Activated gamma-delta T cell treated with anti-CD3 and anti-CD28 coated beads, Interleukin-2, amount 50 U/mL, for 16 hours (primary cell): ENCODE results near the gene SALL3.

Source experiments
- DNase-seq: peaks from one replicate; pipeline ENCODE4 v3.0.0-alpha.2; 2020; ENCODE audit warnings: low read depth

SALL3 gene

GRCh38 chr18:78980777-78981380 is 1.3 kb downstream of the SALL3 start:
- no peak for DNase-seq

DNA sequence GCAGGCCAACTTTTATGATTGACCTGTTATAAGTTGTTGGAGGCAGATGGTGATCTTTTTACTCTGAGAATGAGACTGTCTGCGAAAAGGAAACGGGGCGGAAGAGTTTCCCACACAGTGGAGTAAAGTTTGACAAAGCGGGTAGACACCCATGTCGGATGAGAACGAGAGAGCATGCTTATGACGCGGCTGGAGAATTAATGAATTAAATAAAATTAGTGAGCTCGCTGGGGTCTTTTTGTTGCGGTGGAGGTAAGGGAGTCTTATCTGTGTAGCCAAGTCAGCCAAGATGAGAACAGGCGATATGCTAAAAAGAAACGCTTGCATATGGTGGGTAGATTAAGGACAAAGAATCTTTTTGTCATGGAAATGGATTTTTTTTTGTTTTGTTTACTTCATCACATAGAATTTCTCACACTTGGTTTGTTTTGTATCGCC is 1.8 kb downstream of the SALL3 start:
- no peak for DNase-seq

DNA sequence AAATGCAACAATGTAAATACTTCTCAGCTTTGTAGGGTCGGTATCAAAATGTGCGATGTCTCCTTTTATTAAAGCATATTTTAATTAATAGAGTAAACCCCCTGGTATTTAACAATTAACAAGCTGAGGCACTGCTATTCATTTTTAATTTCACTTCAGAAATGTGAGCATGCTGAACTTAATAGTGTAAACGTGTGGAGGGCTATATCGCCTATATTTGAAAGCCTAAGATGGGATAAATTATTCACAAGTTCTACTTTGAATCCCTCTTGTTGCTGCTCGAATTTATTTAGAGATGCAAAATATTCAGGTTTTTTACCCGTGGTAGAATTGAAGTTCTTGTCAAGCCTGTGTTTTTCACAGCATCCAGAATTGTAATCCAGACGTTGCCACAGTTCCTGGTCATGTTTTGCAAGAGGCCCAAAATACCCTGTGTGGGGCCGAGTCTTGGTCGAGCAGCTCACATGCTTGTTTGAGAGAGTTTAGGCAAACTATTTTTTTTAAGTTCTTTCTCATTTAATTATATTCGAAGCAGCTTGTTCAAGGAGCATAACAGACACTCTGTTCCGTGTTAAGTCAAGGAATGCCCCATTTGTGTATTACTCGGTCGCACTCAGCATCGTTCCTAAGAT is 2.5 kb downstream of the SALL3 start:
- DNase-seq, result no peak

DNA sequence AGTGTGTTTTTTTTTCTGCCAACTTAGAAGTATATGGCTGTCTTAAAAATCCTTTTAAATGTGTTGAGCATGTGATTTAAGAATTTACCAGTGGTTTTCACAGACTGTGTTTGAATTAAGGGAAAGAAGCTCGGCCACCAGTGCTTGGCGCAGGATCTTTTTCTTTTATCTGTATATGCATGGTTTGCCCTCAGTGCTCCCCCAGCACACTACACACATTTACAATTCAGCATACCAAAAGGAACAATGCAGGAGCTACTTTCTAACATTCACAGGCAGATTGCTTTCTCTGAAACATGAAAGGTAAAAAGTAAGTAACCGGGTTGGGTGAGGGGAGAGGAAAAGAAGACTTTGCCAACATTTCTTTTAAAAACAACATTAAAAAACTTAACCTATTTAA is 3.9 kb downstream of the SALL3 start:
- DNase-seq, result no peak

GRCh38 chr18:78984941-78985784 is 5.5 kb downstream of the SALL3 start:
- no peak for DNase-seq

DNA sequence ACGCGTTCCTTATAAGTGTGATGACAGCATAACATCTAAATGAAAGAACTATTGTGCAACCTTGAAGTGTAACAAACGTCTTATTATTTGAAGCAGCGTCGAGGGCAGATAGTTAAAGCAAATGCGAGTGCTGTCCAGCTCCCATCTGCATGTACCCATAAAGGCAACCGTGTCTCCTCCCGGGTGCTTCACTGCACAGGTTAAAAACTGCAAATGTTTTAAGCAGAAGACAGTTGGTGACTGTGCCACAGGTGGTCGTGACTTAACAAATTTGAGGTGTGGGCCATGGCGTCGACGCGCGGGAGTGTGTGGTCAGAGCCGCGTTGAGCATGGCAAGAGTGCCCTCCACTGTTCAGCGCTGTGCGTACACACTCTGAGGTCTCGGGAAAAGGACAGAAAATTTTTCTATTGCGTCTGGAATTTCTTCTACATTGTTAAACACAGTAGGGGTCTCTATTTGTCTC is 6.4 kb downstream of the SALL3 start:
- DNase-seq, result no peak

GRCh38 chr18:78991446-78991845 is 11.8 kb downstream of the SALL3 start:
- DNase-seq, result no peak

DNA sequence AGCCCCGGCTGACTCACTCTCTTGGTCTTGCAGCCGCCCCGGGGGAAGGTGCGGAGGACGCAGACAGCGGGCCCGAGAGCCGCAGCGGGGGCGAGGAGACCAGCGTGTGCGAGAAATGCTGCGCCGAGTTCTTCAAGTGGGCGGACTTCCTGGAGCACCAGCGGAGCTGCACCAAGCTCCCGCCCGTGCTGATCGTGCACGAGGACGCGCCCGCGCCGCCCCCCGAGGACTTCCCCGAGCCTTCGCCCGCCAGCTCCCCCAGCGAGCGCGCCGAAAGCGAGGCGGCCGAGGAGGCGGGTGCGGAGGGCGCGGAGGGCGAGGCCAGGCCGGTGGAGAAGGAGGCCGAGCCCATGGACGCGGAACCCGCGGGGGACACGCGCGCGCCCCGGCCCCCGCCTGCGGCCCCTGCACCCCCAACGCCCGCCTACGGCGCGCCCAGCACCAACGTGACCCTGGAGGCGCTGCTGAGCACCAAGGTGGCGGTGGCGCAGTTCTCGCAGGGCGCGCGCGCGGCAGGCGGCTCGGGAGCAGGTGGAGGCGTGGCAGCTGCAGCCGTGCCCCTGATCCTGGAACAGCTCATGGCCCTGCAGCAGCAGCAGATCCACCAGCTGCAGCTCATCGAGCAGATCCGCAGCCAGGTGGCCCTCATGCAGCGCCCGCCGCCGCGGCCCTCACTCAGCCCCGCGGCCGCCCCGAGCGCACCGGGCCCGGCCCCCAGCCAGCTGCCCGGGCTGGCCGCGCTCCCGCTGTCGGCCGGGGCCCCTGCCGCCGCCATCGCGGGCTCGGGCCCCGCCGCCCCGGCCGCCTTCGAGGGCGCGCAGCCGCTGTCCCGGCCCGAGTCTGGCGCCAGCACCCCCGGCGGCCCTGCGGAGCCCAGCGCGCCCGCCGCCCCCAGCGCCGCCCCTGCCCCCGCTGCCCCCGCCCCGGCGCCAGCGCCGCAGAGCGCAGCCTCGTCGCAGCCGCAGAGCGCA is 12.7 kb downstream of the SALL3 start:
- DNase-seq, result no peak

GRCh38 chr18:78993014-78993926 is 13.7 kb downstream of the SALL3 start:
- DNase-seq, result no peak

DNA sequence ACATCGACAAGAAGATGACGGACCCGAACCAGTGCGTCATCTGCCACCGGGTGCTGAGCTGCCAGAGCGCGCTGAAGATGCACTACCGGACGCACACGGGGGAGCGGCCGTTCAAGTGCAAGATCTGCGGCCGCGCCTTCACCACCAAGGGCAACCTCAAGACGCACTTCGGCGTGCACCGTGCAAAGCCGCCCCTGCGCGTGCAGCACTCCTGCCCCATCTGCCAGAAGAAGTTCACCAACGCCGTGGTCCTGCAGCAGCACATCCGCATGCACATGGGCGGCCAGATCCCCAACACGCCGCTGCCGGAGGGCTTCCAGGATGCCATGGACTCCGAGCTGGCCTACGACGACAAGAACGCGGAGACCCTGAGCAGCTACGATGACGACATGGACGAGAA is 14.4 kb downstream of the SALL3 start:
- no peak for DNase-seq

DNA sequence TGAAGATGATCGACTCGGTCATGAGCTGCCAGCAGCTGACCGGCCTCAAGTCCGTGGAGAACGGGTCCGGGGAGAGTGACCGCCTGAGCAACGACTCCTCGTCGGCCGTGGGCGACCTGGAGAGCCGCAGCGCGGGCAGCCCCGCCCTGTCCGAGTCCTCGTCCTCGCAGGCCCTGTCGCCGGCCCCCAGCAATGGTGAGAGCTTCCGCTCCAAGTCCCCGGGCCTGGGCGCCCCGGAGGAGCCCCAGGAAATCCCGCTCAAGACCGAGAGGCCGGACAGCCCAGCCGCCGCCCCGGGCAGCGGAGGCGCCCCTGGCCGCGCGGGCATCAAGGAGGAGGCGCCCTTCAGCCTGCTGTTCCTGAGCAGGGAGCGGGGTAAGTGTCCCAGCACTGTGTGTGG is 14.9 kb downstream of the SALL3 start:
- DNase-seq, result no peak

DNA sequence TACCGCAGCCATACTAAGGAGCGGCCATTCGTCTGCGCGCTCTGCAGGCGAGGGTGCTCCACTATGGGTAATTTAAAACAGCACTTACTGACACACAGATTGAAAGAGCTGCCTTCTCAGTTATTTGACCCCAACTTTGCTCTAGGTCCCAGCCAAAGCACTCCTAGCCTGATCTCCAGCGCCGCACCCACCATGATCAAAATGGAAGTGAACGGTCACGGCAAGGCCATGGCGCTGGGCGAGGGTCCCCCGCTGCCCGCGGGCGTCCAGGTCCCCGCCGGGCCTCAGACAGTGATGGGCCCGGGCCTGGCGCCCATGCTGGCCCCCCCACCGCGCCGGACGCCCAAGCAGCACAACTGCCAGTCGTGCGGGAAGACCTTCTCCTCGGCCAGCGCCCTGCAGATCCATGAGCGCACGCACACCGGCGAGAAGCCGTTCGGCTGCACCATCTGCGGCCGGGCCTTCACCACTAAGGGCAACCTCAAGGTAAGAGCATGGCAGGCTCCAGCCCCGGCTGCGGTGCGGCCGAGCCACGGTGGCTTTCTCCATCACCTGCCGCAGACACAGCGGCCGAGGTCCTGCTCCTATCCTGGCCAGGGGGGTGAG is 15.5 kb downstream of the SALL3 start:
- no peak for DNase-seq

GRCh38 chr18:78995740-78996395 is 16.2 kb downstream of the SALL3 start:
- no peak for DNase-seq

DNA sequence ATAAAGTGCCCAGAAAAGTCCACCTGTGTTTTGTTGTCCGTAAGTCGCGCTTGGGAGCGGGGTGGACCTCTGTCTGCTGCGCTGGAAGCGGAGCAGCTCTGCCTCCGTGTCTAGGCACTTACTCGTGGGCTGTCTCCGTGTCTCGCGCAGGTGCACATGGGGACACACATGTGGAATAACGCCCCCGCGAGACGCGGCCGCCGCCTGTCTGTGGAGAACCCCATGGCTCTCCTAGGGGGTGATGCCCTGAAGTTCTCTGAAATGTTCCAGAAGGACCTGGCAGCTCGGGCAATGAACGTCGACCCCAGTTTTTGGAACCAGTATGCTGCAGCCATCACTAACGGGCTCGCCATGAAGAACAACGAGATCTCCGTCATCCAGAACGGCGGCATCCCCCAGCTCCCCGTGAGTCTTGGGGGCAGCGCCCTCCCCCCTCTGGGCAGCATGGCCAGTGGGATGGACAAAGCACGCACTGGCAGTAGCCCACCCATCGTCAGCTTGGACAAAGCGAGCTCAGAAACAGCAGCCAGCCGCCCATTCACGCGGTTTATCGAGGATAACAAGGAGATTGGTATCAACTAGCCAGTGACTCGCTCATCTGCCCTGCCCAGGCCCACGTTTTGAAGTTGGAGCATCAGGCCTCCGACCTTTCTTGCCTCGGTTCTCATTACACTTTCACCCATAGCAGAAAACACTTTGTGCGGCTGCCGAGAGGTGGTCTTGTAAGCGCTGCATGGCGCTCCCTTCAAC is 17.3 kb downstream of the SALL3 start:
- no peak for DNase-seq

GRCh38 chr18:78998371-78999071 is 18.9 kb downstream of the SALL3 start:
- DNase-seq, result no peak

DNA sequence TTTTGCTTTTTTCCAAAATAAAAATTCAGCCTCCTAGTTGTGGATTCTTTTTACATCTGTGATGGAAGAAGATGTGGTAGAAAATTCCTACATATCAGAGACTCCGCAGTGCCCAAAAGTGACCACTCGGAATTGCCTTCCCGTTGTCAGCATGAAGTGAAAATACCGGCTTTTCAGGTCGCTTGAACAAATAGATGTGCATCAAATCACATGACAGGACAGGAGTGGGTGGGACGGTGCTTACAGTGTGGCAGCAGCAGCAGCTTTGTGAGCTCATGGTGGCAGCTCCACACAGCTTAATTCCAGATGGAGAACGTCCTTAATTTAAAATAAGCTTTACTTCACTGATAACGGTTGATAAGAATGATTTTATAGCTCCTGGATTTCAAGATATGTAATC is 20.3 kb downstream of the SALL3 start:
- no peak for DNase-seq

- DNase-seq, result no peak
These were observed 21.4 kb downstream of the SALL3 start for GRCh38 chr18:79000997-79001396.

GRCh38 chr18:79005653-79006052 is 26.0 kb downstream of the SALL3 start:
- DNase-seq, result no peak
